C4-2B (cell line): ENCODE data around the gene MEF2C.

Experiments used
- H3K27ac ChIP-seq: fragments of 450-650 bp; 2 replicates; pipeline ENCODE4 v1.5.1; 2017
- ZFX ChIP-seq: fragments of 450-650 bp; IDR thresholded peaks from 2 replicates; pipeline ENCODE4 v1.6.1; 2017
- TF ChIP-seq, protein P1 (sequence below): fragments of 450-650 bp; conservative IDR thresholded peaks from 2 replicates; pipeline ENCODE4 v1.5.1; 2017; ENCODE audit warnings: mild to moderate bottlenecking

MEF2C gene

DNA sequence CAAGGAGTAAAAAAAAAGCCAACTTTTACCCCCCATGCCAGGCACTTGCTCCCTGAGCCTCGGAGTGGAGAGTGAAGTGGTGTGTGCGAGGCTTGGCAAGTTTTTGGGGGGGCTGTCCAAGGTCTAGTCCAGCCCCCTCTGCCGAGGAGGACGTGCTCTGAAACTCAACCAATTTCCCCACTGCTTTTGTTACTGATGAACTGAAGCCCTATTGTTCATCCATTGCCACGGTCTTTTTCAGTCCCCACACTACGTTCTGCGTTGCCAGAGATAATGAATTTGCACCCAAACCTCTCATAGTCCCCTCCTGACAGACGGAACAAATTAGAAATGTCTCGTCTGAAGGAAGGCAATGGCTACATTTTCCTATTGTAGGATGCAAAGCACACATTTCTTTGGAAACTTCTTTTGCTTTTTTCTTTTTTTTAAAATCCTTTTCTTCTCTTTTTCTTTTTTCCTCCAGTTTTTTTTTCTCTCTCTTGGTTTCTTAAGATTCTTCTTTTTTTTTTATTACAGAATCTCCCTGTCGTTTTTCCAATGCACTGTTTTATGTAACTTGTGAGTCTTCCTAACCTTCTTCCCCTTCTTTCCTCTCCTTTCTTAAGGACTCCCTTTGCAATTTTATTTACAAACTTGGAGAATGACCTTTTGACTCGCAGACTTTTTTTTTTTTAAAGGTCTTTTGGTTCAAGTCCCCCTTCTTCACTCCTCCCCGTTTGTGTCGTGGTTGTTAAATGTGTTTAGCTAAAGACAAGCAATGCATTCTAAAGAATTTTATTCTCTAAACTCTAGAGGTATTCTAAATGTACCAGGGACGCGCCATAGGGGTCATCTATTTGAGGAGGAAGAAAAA, 209.5 kb downstream of the MEF2C start:
- TF ChIP-seq, protein P1, sequence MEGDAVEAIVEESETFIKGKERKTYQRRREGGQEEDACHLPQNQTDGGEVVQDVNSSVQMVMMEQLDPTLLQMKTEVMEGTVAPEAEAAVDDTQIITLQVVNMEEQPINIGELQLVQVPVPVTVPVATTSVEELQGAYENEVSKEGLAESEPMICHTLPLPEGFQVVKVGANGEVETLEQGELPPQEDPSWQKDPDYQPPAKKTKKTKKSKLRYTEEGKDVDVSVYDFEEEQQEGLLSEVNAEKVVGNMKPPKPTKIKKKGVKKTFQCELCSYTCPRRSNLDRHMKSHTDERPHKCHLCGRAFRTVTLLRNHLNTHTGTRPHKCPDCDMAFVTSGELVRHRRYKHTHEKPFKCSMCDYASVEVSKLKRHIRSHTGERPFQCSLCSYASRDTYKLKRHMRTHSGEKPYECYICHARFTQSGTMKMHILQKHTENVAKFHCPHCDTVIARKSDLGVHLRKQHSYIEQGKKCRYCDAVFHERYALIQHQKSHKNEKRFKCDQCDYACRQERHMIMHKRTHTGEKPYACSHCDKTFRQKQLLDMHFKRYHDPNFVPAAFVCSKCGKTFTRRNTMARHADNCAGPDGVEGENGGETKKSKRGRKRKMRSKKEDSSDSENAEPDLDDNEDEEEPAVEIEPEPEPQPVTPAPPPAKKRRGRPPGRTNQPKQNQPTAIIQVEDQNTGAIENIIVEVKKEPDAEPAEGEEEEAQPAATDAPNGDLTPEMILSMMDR = no peak
- no peak for TF ChIP-seq ZFX
- H3K27ac ChIP-seq = no peak overlapping the region

DNA sequence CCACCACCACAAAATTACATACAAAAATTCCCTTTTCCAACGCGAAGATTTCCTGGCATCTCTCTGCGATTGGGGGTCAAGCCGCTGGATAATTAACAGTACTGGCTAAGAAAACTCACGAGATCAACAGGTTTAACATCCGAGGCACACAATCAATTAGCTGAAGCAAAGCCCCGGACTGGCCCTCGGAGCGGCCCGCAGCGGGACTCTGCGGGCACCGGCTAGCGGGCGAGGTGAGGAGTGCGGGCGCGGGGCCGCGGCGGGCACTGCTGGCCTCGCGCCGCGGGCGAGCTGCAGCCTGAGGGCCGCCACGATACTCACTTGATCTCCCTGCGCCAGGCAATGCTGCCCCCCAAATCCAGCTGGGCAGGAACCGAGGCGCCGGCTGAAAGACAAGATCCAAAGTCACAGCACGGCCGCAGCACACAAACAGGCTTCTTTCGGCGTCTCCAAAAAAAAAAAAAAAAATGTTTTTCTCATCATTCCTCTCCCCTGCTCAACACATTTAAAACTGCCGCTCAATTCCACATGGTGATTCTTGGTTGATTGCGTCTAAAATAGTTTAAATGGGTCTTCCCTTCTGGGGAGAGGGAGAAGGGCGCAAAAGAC, 210.2 kb downstream of the MEF2C start:
- H3K27ac ChIP-seq = no peak overlapping the region
- TF ChIP-seq ZFX = no peak
- TF ChIP-seq, protein P1 = no peak

DNA sequence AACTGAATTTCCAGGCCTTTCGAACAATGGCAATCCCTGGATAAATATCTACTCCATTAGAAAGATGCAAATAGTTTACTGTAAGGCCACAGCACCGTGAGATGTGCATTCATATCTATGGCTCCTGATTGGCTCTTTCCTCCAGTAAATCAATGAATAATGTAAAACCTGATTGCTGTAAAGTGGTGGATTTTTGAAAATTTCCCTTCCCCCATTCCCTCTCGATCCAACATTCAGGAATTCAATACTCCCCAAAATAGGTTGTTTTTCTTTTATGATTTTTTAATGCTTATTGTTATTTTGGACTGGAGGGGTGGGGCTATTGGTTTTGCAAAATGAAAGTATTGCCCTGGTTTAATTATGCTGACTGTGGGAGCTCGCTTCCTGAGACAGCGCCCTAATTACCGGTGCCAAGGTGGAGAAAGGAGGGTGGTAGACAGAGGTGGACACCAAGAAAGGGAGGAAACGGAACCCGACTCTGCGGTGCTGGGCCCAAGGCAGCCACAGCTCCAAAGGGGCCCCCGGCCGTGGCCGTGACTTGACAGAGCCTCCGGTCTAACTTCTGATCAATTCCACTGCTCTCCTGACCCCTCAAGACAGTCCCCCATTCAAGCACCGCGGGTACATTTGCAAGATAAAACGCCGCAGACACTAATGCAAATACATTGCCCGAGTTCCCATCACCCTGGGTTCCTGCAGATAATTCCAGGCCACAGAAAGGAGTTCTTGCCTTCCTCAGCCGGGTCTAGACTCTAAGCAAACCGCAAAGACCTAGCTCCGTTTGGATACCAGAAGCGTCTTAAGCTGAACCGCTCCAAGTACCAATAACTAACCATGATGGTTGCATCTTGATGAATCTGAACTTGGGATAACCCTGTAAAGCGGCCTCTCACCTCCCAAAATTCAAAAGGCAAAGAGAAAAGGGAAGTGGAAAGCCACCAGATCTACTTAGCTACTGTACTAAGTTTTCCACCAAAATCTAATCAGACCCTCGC, 211.2 kb downstream of the MEF2C start:
- no peak overlapping the region for H3K27ac ChIP-seq
- no peak for TF ChIP-seq ZFX
- TF ChIP-seq, protein P1 = no peak

DNA sequence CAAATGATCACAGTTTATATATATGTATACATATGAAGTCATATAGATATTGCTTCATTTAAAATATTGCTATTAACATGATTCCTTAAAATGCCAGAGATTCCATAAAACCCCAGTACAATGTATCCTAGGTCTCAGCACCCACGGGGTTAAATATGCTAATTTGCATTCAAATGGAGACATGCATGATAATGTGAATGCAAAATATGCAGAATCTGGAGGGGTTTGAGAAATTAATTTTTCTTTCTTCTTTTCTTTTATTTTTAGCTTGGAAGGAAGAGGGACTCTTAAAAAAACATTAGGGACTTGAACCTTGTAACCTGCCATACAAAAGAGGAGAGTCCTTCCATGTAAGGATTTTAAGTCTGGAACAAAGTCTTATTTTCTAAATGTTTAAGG, 211.9 kb downstream of the MEF2C start:
- H3K27ac ChIP-seq = no peak overlapping the region
- TF ChIP-seq ZFX = no peak
- TF ChIP-seq, protein P1 = no peak

DNA sequence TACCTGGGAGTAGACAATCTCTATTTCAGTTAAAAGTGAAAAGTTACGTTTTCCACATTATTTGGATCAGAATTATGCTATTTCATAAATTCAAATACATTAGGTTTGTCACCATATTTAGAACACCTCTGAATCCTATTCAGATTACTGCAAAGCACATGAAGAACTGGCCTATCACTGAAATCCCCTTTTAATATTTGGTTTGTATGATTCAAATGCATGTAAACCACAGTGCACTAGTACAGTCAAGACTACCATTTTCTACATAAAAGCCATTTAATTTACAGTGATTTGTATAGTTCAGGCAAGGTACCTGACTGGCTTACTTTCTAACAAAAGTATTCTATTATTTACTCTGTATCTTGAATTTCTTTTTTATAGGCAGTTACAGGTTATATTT, 212.5 kb downstream of the MEF2C start:
- no peak overlapping the region for H3K27ac ChIP-seq

DNA sequence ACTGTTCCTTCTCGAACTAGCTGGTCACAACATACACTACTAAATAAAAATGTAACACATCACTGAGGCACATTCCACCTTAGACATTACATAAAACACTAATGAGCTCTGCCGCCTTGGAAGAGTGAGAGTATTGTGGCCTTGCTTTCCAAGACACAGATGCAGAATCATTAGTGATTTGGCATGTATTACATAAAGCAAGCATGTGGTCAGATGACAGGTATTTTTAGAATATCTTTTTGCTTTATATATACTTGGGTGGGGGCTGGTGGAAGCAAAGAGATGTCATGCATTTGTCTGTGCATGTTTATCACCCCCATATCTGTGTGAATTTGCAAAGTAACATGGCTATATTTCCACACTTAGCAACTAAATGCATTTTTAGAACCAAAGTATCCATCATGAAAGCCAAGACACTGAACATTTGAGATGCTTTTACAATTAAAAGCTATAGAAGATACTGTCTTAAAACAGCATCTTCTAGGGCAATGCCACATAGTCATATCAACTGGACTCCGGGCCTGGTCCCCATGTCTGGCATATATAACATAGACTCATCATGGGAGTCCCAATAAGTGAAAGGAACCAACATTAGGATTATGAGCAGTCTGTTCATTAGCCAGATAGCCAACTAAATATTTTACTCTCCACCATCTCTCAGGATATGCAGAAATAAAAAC, 213.5 kb downstream of the MEF2C start:
- TF ChIP-seq, protein P1 = no peak
- no peak for TF ChIP-seq ZFX

More for the DNA sequence above, 212.5 kb downstream of the MEF2C start:
- no peak for TF ChIP-seq ZFX
- TF ChIP-seq, protein P1 = no peak

More for the DNA sequence above, 213.5 kb downstream of the MEF2C start:
- H3K27ac ChIP-seq = no peak overlapping the region
